Esophagus (tissue), 2 donors: ENCODE data around the gene SPATA25. TPM values are rescaled to one million over a fixed set of nuclear protein-coding genes. Genes with fewer than 3 reads are reported as not detected.

ENCODE experiments used
- H3K27ac ChIP-seq, 2 donors: one replicate each; pipeline ENCODE4 v1.5.1; 2013; ENCODE audit warnings: low read depth in 2 of 2, mild to moderate bottlenecking in 2 of 2, inconsistent platforms in 1 of 2, low read length in 1 of 2, moderate library complexity in 1 of 2
- H3K27me3 ChIP-seq, 2 donors: one replicate each; pipeline ENCODE4 v1.6.1; 2013; ENCODE audit warnings: low read length in 2 of 2, control low read depth in 1 of 2, mild to moderate bottlenecking in 1 of 2; ENCODE audit not compliant: insufficient read depth in 2 of 2, control insufficient read depth in 1 of 2
- H3K36me3 ChIP-seq, 2 donors: one replicate each; pipeline ENCODE4 v1.6.1; 2013; ENCODE audit warnings: low read length in 1 of 2; ENCODE audit not compliant: control insufficient read depth in 2 of 2, insufficient read depth in 2 of 2
- H3K4me1 ChIP-seq, 2 donors: one replicate each; pipeline ENCODE4 v1.6.1; 2013; ENCODE audit warnings: low read length in 1 of 2; ENCODE audit not compliant: control insufficient read depth in 2 of 2, insufficient read depth in 2 of 2
- H3K4me3 ChIP-seq, 2 donors: one replicate each; pipeline ENCODE4 v1.5.1; 2013; ENCODE audit warnings: low read length in 2 of 2, mild to moderate bottlenecking in 2 of 2, low read depth in 1 of 2, moderate library complexity in 1 of 2
- H3K9me3 ChIP-seq, 2 donors: one replicate each; pipeline ENCODE4 v1.6.1; 2013; ENCODE audit warnings: mild to moderate bottlenecking in 2 of 2, low read depth in 1 of 2, low read length in 1 of 2, moderate library complexity in 1 of 2; ENCODE audit not compliant: control insufficient read depth in 2 of 2, insufficient read depth in 1 of 2
- WGBS, 2 donors: extraction: QIAGEN DNeasy Blood & Tissue Kit; methylation state at CpG; one replicate each; pipeline ENCODE4 v1.1.7; 2013; 5-methylcytosine and 5-hydroxymethylcytosine counted together
- polyA plus RNA-seq, 2 donors: library from polyadenylated mRNA; stranded (reverse); fragments of 200-250 nt; gene quantifications; one replicate each; pipeline ENCODE4 v1.2.3, GENCODE V29; 2013
- donor health status: healthy with polysubstance abuse.
- donor health status: Bipolar disorder and iron deficiency.

SPATA25 gene
- polyA plus RNA-seq, 2 donors: 0.76 to 0.96 TPM

GRCh38 chr20:45853484-45853883 lies 33.9 kb downstream of the SPATA25 start:
- 74 to 82% methylated on average over 2 of the region's 2 CpGs for WGBS, 2 donors
- no peak overlapping the region for H3K4me3 ChIP-seq
- no peak overlapping the region for H3K27ac ChIP-seq
- peaks cover 5 to 13% of the 10 kb centered on the region in 2 donors for H3K4me1 ChIP-seq
- no peaks in the 10 kb centered on the region for H3K9me3 ChIP-seq
- peaks cover 0 to 18% of the 10 kb centered on the region in 2 donors for H3K36me3 ChIP-seq
- H3K27me3 ChIP-seq: no peaks in the 10 kb centered on the region

GRCh38 chr20:45852326-45852725 lies 35.1 kb downstream of the SPATA25 start:
- Histone ChIP-seq H3K27me3 (no peaks in the 10 kb centered on the region), H3K9me3 (no peaks in the 10 kb centered on the region), H3K27ac (no peak overlapping the region), H3K36me3 (peaks cover 0 to 21% of the 10 kb centered on the region in 2 donors), H3K4me3 (no peak overlapping the region), H3K4me1 (peaks cover 2 to 11% of the 10 kb centered on the region in 2 donors)
- 92 to 98% methylated on average over 6 of the region's 6 CpGs for WGBS, 2 donors

GRCh38 chr20:45851501-45851900 lies 35.9 kb downstream of the SPATA25 start:
- no peaks in the 10 kb centered on the region for H3K27me3 ChIP-seq
- H3K4me3 ChIP-seq: no peak overlapping the region
- no peak overlapping the region for H3K27ac ChIP-seq
- H3K36me3 ChIP-seq: peaks cover under 1 to 21% of the 10 kb centered on the region in 2 donors
- H3K9me3 ChIP-seq: no peaks in the 10 kb centered on the region
- H3K4me1 ChIP-seq: peaks cover 2 to 11% of the 10 kb centered on the region in 2 donors

GRCh38 chr20:45850926-45851325 lies 36.5 kb downstream of the SPATA25 start:
- no peaks in the 10 kb centered on the region for H3K27me3 ChIP-seq
- H3K9me3 ChIP-seq: no peaks in the 10 kb centered on the region
- peaks cover 2 to 7% of the 10 kb centered on the region in 2 donors for H3K4me1 ChIP-seq
- H3K27ac ChIP-seq: no peak overlapping the region
- peaks cover 3 to 21% of the 10 kb centered on the region in 2 donors for H3K36me3 ChIP-seq
- H3K4me3 ChIP-seq: no peak overlapping the region
- 77 to 93% methylated on average over 1 of the region's 1 CpG for WGBS, 2 donors

GRCh38 chr20:45850238-45850637 lies 37.2 kb downstream of the SPATA25 start:
- Histone ChIP-seq H3K36me3 (peaks cover 3 to 25% of the 10 kb centered on the region in 2 donors), H3K27ac (no peak overlapping the region)
- WGBS, 2 donors: 96 to 100% methylated on average over 2 of the region's 2 CpGs

GRCh38 chr20:45848969-45849582 lies 38.3 kb downstream of the SPATA25 start:
- H3K27ac ChIP-seq: no peak overlapping the region
- WGBS, 2 donors: 90 to 92% methylated on average over 8 of the region's 8 CpGs
- no peak overlapping the region for H3K4me3 ChIP-seq
- H3K27me3 ChIP-seq: no peaks in the 10 kb centered on the region
- peaks cover 6 to 25% of the 10 kb centered on the region in 2 donors for H3K36me3 ChIP-seq
- no peaks in the 10 kb centered on the region for H3K9me3 ChIP-seq
- no peaks in the 10 kb centered on the region for H3K4me1 ChIP-seq

More at GRCh38 chr20:45850238-45850637, 37.2 kb downstream of the SPATA25 start:
- Histone ChIP-seq H3K27me3 (no peaks in the 10 kb centered on the region), H3K4me3 (no peak overlapping the region), H3K9me3 (no peaks in the 10 kb centered on the region), H3K4me1 (peaks cover 2 to 4% of the 10 kb centered on the region in 2 donors)

- 92 to 96% methylated on average over 8 of the region's 8 CpGs for WGBS, 2 donors
Observed at GRCh38 chr20:45848421-45848820, 39.0 kb downstream of the SPATA25 start.

GRCh38 chr20:45845452-45845851 lies 42.0 kb downstream of the SPATA25 start:
- Histone ChIP-seq H3K36me3 (peaks cover 16 to 42% of the 10 kb centered on the region in 2 donors), H3K4me1 (peaks cover 0 to 2% of the 10 kb centered on the region in 2 donors)

More at GRCh38 chr20:45848421-45848820, 39.0 kb downstream of the SPATA25 start:
- Histone ChIP-seq H3K9me3 (no peaks in the 10 kb centered on the region), H3K27ac (no peak overlapping the region), H3K4me1 (no peaks in the 10 kb centered on the region), H3K27me3 (no peaks in the 10 kb centered on the region), H3K36me3 (peaks cover 6 to 30% of the 10 kb centered on the region in 2 donors), H3K4me3 (no peak overlapping the region)

GRCh38 chr20:45843506-45843905 lies 43.9 kb downstream of the SPATA25 start:
- 90 to 93% methylated on average over 14 of the region's 14 CpGs for WGBS, 2 donors
- Histone ChIP-seq H3K27me3 (no peaks in the 10 kb centered on the region), H3K27ac (no peak overlapping the region), H3K36me3 (peaks cover 16 to 39% of the 10 kb centered on the region in 2 donors), H3K9me3 (no peaks in the 10 kb centered on the region), H3K4me1 (peaks cover 0 to 2% of the 10 kb centered on the region in 2 donors), H3K4me3 (no peak overlapping the region)

More at GRCh38 chr20:45845452-45845851, 42.0 kb downstream of the SPATA25 start:
- no peak overlapping the region for H3K27ac ChIP-seq
- H3K4me3 ChIP-seq: no peak overlapping the region
- no peaks in the 10 kb centered on the region for H3K27me3 ChIP-seq
- no peaks in the 10 kb centered on the region for H3K9me3 ChIP-seq
